ENCODE measurements around the gene CHST10. TPM values are rescaled to one million over a fixed set of nuclear protein-coding genes. Genes with fewer than 3 reads are reported as not detected.

The CHST10 gene
- total RNA-seq, 1 experiment from 2014 or later: 13.4 TPM

- Histone ChIP-seq H3K9me2 (replicated peaks; ENCODE audit: low read length) (no peaks in the 10 kb centered on the region), H3K27me3 (ENCODE audit: low read length) (no peaks in the 10 kb centered on the region), H3K4me2 (ENCODE audit: low read length) (no peak overlapping the region), H3K4me1 (ENCODE audit: insufficient read depth, low read length) (no peaks in the 10 kb centered on the region), H3K27ac (ENCODE audit: low read length) (no peak overlapping the region), H3F3A (ENCODE audit: low read length, unreplicated experiment) (no peaks in the 10 kb centered on the region), H3K9ac (ENCODE audit: low read length) (no peak overlapping the region), H3K4me3 (ENCODE audit: low read length) (no peak overlapping the region), H3K9me3 (ENCODE audit: low read length) (no peaks in the 10 kb centered on the region), H4K20me1 (ENCODE audit: low read length) (no peaks in the 10 kb centered on the region), H3K36me3 (ENCODE audit: low read depth, low read length) (peaks cover 5% of the 10 kb centered on the region), H2AFZ (ENCODE audit: low read length) (no peak overlapping the region), H3K79me2 (ENCODE audit: low read length) (no peaks in the 10 kb centered on the region)
- ATAC-seq (no peak), DNase-seq (no peak)
- CTCF ChIA-PET: no interaction called here
- POLR2A ChIA-PET (ENCODE audit: unreplicated experiment): no interaction called here
- TF ChIP-seq EZH2phosphoT487 (IDR thresholded peaks at IDR 0.05; ENCODE audit: borderline replicate concordance, low read length) (no peak), CTCF (conservative IDR thresholded peaks at IDR 0.05; ENCODE audit: low read depth, low read length) (no peak), EZH2 (IDR thresholded peaks at IDR 0.05; ENCODE audit: low read length, unreplicated experiment) (no peak)
- no TSS peak for BruUV-seq (replicated peaks)
- intact Hi-C loops (cut with micrococcal nuclease): no loop called here
Measured at GRCh38 chr2:100408104-100408503, 9.4 kb downstream of the CHST10 start.

- H3K4me1 ChIP-seq (ENCODE audit: insufficient read depth, low read length): no peaks in the 10 kb centered on the region
- H3K9me3 ChIP-seq (ENCODE audit: low read length): no peaks in the 10 kb centered on the region
- ChIA-PET CTCF (no interaction called here), POLR2A (ENCODE audit: unreplicated experiment) (no interaction called here)
- no peak overlapping the region for H3K4me3 ChIP-seq (ENCODE audit: low read length)
- H2AFZ ChIP-seq (ENCODE audit: low read length): no peak overlapping the region
- TF ChIP-seq EZH2phosphoT487 (IDR thresholded peaks at IDR 0.05; ENCODE audit: borderline replicate concordance, low read length) (no peak), CTCF (conservative IDR thresholded peaks at IDR 0.05; ENCODE audit: low read depth, low read length) (no peak), EZH2 (IDR thresholded peaks at IDR 0.05; ENCODE audit: low read length, unreplicated experiment) (no peak)
- peaks cover 5% of the 10 kb centered on the region for H3K36me3 ChIP-seq (ENCODE audit: low read depth, low read length)
- H3K9me2 ChIP-seq (replicated peaks; ENCODE audit: low read length): no peaks in the 10 kb centered on the region
- no peaks in the 10 kb centered on the region for H3F3A ChIP-seq (ENCODE audit: low read length, unreplicated experiment)
- BruUV-seq (replicated peaks): no TSS peak
- H3K9ac ChIP-seq (ENCODE audit: low read length): no peak overlapping the region
- H3K27ac ChIP-seq (ENCODE audit: low read length): no peak overlapping the region
- ATAC-seq (no peak), DNase-seq (no peak)
- no peaks in the 10 kb centered on the region for H3K79me2 ChIP-seq (ENCODE audit: low read length)
- no peaks in the 10 kb centered on the region for H4K20me1 ChIP-seq (ENCODE audit: low read length)
- intact Hi-C loops (cut with micrococcal nuclease): no loop called here
- H3K27me3 ChIP-seq (ENCODE audit: low read length): no peaks in the 10 kb centered on the region
- H3K4me2 ChIP-seq (ENCODE audit: low read length): no peak overlapping the region
Measured at GRCh38 chr2:100407563-100407962, 9.9 kb downstream of the CHST10 start.

GRCh38 chr2:100407073-100407472 lies 10.4 kb downstream of the CHST10 start:
- H3K9ac ChIP-seq (ENCODE audit: low read length): no peak overlapping the region
- H3K9me2 ChIP-seq (replicated peaks; ENCODE audit: low read length): no peaks in the 10 kb centered on the region
- peaks cover 5% of the 10 kb centered on the region for H3K36me3 ChIP-seq (ENCODE audit: low read depth, low read length)
- no peak overlapping the region for H3K4me2 ChIP-seq (ENCODE audit: low read length)
- H4K20me1 ChIP-seq (ENCODE audit: low read length): no peaks in the 10 kb centered on the region
- H3K9me3 ChIP-seq (ENCODE audit: low read length): no peaks in the 10 kb centered on the region
- H3K27ac ChIP-seq (ENCODE audit: low read length): no peak overlapping the region
- ATAC-seq (no peak), DNase-seq (no peak)
- no peaks in the 10 kb centered on the region for H3F3A ChIP-seq (ENCODE audit: low read length, unreplicated experiment)
- no peaks in the 10 kb centered on the region for H3K4me1 ChIP-seq (ENCODE audit: insufficient read depth, low read length)
- no peak overlapping the region for H3K4me3 ChIP-seq (ENCODE audit: low read length)
- TF ChIP-seq EZH2phosphoT487 (IDR thresholded peaks at IDR 0.05; ENCODE audit: borderline replicate concordance, low read length): no peak
- TF ChIP-seq EZH2 (IDR thresholded peaks at IDR 0.05; ENCODE audit: low read length, unreplicated experiment): no peak
- TF ChIP-seq CTCF (conservative IDR thresholded peaks at IDR 0.05; ENCODE audit: low read depth, low read length): no peak
- ChIA-PET POLR2A (ENCODE audit: unreplicated experiment) (no interaction called here), CTCF (no interaction called here)
- BruUV-seq (replicated peaks): no TSS peak
- H2AFZ ChIP-seq (ENCODE audit: low read length): no peak overlapping the region
- no peaks in the 10 kb centered on the region for H3K79me2 ChIP-seq (ENCODE audit: low read length)
- intact Hi-C loops (cut with micrococcal nuclease): no loop called here
- no peaks in the 10 kb centered on the region for H3K27me3 ChIP-seq (ENCODE audit: low read length)
